WTC11 (cell line): ENCODE results near the gene GPAT2. TPM values are rescaled to one million over a fixed set of nuclear protein-coding genes. Genes with fewer than 3 reads are reported as not detected.
A peak's percentile ranks its signal among the peaks of the same experiment; 100 is the strongest.
"Not testable (repeated sequence)": the region's sequence is repeated elsewhere in the genome, so short reads cannot be mapped to it uniquely, and the experiment has no call there.

Source experiments
- ATAC-seq: fragments of 200-7000 bp; cut with Tn5 transposase; 2 replicates; pipeline ENCODE4 v1.10.0; 2021; ENCODE audit warnings: mild to moderate bottlenecking, moderate library complexity
- CTCF ChIA-PET: fragments of 300-600 bp; sonication (Branson Sonifier 250); formaldehyde crosslinking; loops from one replicate; lab custom pipeline; 2021; ENCODE audit warnings: antibody characterized with exemption; lab: Charles Lee
- POLR2A ChIA-PET: fragments of 350-600 bp; sonication (Branson Sonifier 250); formaldehyde crosslinking; loops from one replicate; lab custom pipeline; 2021; ENCODE audit warnings: antibody characterized with exemption; lab: Charles Lee
- DNase-seq: peaks from one replicate; pipeline ENCODE4 v3.0.0; 2021; ENCODE audit warnings: low spot score
- H3K27ac Mint-ChIP-seq: 2 replicates; pipeline ENCODE4 v1.8.0; 2021; ENCODE audit warnings: mixed read lengths
- H3K27me3 Mint-ChIP-seq: 2 replicates; pipeline ENCODE4 v1.8.0; 2021; ENCODE audit warnings: low read depth, mild to moderate bottlenecking, moderate library complexity, mixed read lengths
- H3K36me3 Mint-ChIP-seq: 2 replicates; pipeline ENCODE4 v1.8.0; 2021; ENCODE audit warnings: mixed read lengths
- H3K4me1 Mint-ChIP-seq: 2 replicates; pipeline ENCODE4 v1.8.0; 2022; ENCODE audit warnings: mixed read lengths
- H3K4me3 Mint-ChIP-seq: 2 replicates; pipeline ENCODE4 v1.8.0; 2021; ENCODE audit warnings: mild to moderate bottlenecking, moderate library complexity, mixed read lengths
- H3K9me3 Mint-ChIP-seq: 2 replicates; pipeline ENCODE4 v1.8.0; 2021; ENCODE audit warnings: mixed read lengths
- total RNA-seq: library from RNA; stranded (reverse); gene quantifications from 3 replicates; pipeline ENCODE4 v1.2.3, GENCODE V29; 2021

GPAT2 gene
- total RNA-seq, 1 experiment from 2014 or later = 0.20 TPM

DNA sequence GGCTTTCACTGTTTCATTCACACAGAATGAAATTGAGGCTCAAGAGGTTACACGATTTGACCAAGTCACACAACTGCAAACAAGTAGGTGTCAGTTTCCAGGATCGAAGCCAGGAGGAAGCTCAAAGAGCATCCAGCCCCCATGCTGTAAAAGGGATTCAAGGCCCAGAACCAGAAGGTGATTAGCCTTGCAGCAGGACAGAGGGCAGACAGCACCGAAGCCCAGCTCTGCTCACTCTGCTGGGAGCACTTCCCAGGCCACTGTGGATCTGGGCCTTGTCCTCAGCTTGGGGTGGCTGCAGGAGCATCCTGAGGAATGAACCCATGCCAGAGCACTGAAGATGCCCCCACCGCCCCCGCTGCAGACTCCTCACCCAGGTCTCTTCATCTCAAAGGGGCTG lies 27.8 kb upstream of the GPAT2 start:
- H3K4me3 Mint-ChIP-seq, ATAC-seq, H3K4me1 Mint-ChIP-seq, DNase-seq, H3K36me3 Mint-ChIP-seq, POLR2A ChIA-PET, CTCF ChIA-PET, H3K9me3 Mint-ChIP-seq, H3K27me3 Mint-ChIP-seq, H3K27ac Mint-ChIP-seq: not testable (repeated sequence)

DNA sequence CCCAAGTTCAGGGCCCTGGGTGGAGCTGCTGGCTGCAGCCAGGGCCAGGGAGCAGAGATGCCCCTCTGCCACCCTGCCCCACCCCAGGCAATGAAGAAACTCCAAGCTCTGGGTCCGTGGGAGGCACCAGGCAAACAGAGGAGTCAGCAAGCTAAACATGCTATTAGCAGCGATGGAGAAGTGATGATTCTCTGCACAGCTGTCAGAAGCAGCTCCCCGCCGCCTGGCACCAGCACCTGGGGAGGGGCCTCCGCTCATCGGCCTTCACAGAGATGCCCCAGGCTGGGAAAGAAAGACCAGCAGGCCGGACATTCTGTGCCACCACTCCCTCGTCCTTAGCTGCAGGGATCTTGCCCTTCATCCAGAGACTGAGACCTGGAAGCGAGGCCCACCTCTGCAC lies 27.2 kb upstream of the GPAT2 start:
- H3K27ac Mint-ChIP-seq = not testable (repeated sequence)

GRCh38 chr2:96061197-96061817 lies 26.6 kb upstream of the GPAT2 start:
- H3K36me3 Mint-ChIP-seq, CTCF ChIA-PET, H3K4me1 Mint-ChIP-seq, H3K27ac Mint-ChIP-seq, DNase-seq, POLR2A ChIA-PET, ATAC-seq, H3K9me3 Mint-ChIP-seq, H3K27me3 Mint-ChIP-seq, H3K4me3 Mint-ChIP-seq: not testable (repeated sequence)

More for the DNA sequence above, 27.2 kb upstream of the GPAT2 start:
- H3K4me3 Mint-ChIP-seq, H3K9me3 Mint-ChIP-seq, H3K4me1 Mint-ChIP-seq, H3K27me3 Mint-ChIP-seq, H3K36me3 Mint-ChIP-seq, CTCF ChIA-PET, DNase-seq, POLR2A ChIA-PET, ATAC-seq: not testable (repeated sequence)

DNA sequence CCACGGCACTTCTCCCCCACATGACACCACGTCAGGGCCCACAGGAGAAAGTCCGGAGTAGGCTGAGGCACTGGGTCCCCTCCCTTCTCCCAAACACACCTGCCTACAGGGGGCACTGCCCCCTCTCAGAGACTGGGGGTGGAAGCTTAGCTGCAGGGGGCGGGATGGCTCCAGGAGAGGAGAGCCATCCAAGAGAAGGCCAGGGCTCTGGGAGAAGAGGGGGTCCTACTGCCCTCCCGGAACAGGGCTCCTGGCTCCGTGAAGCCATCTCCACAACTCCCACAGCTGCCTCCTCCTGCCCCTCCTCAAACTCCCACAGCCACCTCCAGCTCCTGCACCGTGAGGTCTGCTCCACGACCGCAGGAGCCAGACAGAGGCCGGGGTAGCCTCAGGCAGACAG lies 25.6 kb upstream of the GPAT2 start:
- DNase-seq = peak; percentile 36
- H3K4me3 Mint-ChIP-seq, H3K27ac Mint-ChIP-seq, CTCF ChIA-PET, POLR2A ChIA-PET, H3K9me3 Mint-ChIP-seq, H3K27me3 Mint-ChIP-seq, H3K36me3 Mint-ChIP-seq, H3K4me1 Mint-ChIP-seq: not testable (repeated sequence)
- peak; percentile 49 for ATAC-seq

GRCh38 chr2:96059443-96059842 lies 24.7 kb upstream of the GPAT2 start:
- H3K27ac Mint-ChIP-seq, POLR2A ChIA-PET, H3K4me1 Mint-ChIP-seq, H3K27me3 Mint-ChIP-seq, H3K4me3 Mint-ChIP-seq, H3K9me3 Mint-ChIP-seq, DNase-seq, ATAC-seq, CTCF ChIA-PET, H3K36me3 Mint-ChIP-seq: not testable (repeated sequence)

DNA sequence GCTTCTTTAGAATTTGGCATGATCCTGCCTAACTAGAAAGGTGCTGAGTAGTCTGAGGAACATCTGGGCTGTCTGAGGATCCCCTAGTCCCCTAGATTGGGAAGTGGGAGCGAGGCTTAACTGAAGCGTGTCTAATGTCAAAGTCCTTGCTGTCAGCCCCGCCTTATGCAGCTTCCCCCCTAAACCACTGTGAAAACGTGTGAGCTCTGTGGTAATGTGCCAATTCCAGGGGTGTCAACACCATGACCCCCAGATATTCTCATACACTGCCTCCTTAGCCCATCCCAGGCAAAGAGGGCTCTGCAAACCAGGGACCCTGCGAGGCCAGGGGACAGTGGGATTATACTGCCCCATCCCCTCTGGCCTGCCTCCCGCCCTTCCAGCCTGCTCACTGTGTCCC lies 21.1 kb upstream of the GPAT2 start:
- H3K4me3 Mint-ChIP-seq, CTCF ChIA-PET, H3K27ac Mint-ChIP-seq, H3K9me3 Mint-ChIP-seq, H3K36me3 Mint-ChIP-seq, DNase-seq, ATAC-seq, POLR2A ChIA-PET, H3K4me1 Mint-ChIP-seq, H3K27me3 Mint-ChIP-seq: not testable (repeated sequence)

DNA sequence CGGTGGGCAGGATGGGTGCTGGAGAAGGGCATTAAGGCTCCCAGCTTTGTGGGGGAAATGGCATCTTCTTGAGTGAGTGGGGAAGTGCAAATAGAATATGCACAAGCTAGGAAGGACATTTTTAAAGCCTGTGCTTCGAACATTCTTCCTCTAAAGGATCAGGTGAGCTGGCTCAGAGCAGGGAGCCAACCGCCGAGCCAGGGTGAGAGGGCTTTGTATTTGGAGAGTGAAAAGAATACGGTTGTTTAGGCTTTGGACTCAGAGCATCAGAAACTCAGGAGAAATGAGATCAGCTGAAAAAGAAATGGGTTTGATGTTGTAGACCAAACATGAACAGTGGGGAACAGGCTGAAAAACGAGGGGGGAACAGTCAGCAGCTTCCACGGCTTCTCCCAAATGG lies 19.8 kb upstream of the GPAT2 start:
- H3K27ac Mint-ChIP-seq, H3K36me3 Mint-ChIP-seq, DNase-seq, CTCF ChIA-PET, H3K4me1 Mint-ChIP-seq, H3K9me3 Mint-ChIP-seq, H3K4me3 Mint-ChIP-seq, ATAC-seq, POLR2A ChIA-PET, H3K27me3 Mint-ChIP-seq: not testable (repeated sequence)

- DNase-seq, H3K36me3 Mint-ChIP-seq, H3K4me1 Mint-ChIP-seq, H3K27me3 Mint-ChIP-seq, ATAC-seq, H3K27ac Mint-ChIP-seq, H3K9me3 Mint-ChIP-seq, CTCF ChIA-PET, H3K4me3 Mint-ChIP-seq, POLR2A ChIA-PET: not testable (repeated sequence)
These were observed 18.7 kb upstream of the GPAT2 start for GRCh38 chr2:96053385-96053784.

GRCh38 chr2:96052632-96053031 lies 17.9 kb upstream of the GPAT2 start:
- H3K36me3 Mint-ChIP-seq, H3K27ac Mint-ChIP-seq, DNase-seq, H3K4me3 Mint-ChIP-seq, H3K9me3 Mint-ChIP-seq, CTCF ChIA-PET, H3K27me3 Mint-ChIP-seq, H3K4me1 Mint-ChIP-seq, ATAC-seq, POLR2A ChIA-PET: not testable (repeated sequence)

- H3K4me3 Mint-ChIP-seq, H3K36me3 Mint-ChIP-seq, H3K27ac Mint-ChIP-seq, DNase-seq, POLR2A ChIA-PET, H3K4me1 Mint-ChIP-seq, CTCF ChIA-PET, H3K27me3 Mint-ChIP-seq, H3K9me3 Mint-ChIP-seq: not testable (repeated sequence)
- ATAC-seq = peak; percentile 37
These were observed 15.2 kb upstream of the GPAT2 start for GRCh38 chr2:96049917-96050262.

- POLR2A ChIA-PET, H3K4me3 Mint-ChIP-seq, H3K9me3 Mint-ChIP-seq, H3K27ac Mint-ChIP-seq, CTCF ChIA-PET, H3K36me3 Mint-ChIP-seq, H3K4me1 Mint-ChIP-seq, H3K27me3 Mint-ChIP-seq: not testable (repeated sequence)
- ATAC-seq (peak; percentile 76), DNase-seq (peak; percentile 47)
These were observed 14.6 kb upstream of the GPAT2 start for GRCh38 chr2:96049049-96049916.

- H3K36me3 Mint-ChIP-seq, H3K27ac Mint-ChIP-seq, ATAC-seq, H3K4me1 Mint-ChIP-seq, POLR2A ChIA-PET, H3K9me3 Mint-ChIP-seq, H3K4me3 Mint-ChIP-seq, DNase-seq, CTCF ChIA-PET, H3K27me3 Mint-ChIP-seq: not testable (repeated sequence)
These were observed 838 bp upstream of the GPAT2 start for GRCh38 chr2:96035554-96035953.
